Erythroblast (primary cell): ENCODE results near the gene CA10.

Source experiments
- GATA1 ChIP-seq: IDR thresholded peaks from 2 replicates; pipeline ENCODE4 v1.6.1; 2011; ENCODE audit warnings: low read depth, mild to moderate bottlenecking, control low read depth, low read length, moderate library complexity
- POLR2A ChIP-seq: IDR thresholded peaks from 2 replicates; pipeline ENCODE4 v1.6.1; 2011; ENCODE audit warnings: mild to moderate bottlenecking, low read length

- TF ChIP-seq POLR2A, result no peak
- TF ChIP-seq GATA1, result no peak
These were observed 556.8 kb downstream of the CA10 start for GRCh38 chr17:51601622-51602261.
